Stimulated activated CD8-positive, alpha-beta memory T cell treated with anti-CD3 and anti-CD28 coated beads, Interleukin-15, amount 100 ng/mL, for 1 hour (primary cell): ENCODE data around the gene GRM5.
"Not testable (repeated sequence)": the region's sequence is repeated elsewhere in the genome, so short reads cannot be mapped to it uniquely, and the experiment has no call there.

Experiments
- DNase-seq: peaks from one replicate; pipeline ENCODE4 v3.0.0-alpha.2; 2020; ENCODE audit warnings: low read depth

Gene GRM5

GRCh38 chr11:88494848-88495247, 570.9 kb downstream of the GRM5 start:
- DNase-seq, result no peak

- no peak for DNase-seq
These were observed 574.1 kb downstream of the GRM5 start for GRCh38 chr11:88491674-88492073.

DNA sequence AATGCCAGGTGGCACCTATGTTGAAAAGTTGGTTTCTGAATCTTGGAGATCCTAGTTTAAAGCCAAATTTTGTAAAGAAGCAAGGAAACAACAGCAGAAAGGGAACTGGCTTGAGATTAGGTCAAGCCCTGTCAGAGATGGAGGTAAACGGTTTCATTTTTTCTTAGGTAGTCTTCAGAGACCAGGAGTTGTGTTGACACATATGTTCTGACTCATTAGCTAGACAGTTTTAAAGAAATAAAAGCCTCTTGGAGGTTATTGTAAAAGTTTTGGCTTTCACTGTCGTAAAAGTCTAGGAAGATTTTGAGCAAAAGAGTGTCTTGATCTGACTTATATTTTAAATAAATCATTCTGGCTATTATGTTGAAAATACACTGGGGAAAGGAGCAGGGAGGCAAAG, 576.8 kb downstream of the GRM5 start:
- no peak for DNase-seq

DNA sequence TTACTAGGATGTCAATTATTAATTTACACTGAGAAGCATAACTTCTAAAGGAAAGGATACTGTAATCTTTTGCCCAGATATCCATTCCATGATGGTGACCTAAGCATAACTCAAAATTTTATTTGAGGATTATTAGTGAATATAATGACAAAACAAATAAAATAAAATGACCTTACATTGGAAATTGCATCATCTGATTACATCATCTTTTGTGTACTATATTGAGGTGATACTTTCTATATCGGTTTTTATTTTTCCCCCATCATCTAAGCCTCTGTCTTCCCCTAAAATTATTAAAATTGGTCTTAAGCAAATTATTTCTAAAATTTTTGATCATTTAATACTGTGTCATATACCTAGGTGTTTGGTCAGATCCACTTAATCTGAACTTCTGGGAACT, 578.1 kb downstream of the GRM5 start:
- DNase-seq, result no peak

DNA sequence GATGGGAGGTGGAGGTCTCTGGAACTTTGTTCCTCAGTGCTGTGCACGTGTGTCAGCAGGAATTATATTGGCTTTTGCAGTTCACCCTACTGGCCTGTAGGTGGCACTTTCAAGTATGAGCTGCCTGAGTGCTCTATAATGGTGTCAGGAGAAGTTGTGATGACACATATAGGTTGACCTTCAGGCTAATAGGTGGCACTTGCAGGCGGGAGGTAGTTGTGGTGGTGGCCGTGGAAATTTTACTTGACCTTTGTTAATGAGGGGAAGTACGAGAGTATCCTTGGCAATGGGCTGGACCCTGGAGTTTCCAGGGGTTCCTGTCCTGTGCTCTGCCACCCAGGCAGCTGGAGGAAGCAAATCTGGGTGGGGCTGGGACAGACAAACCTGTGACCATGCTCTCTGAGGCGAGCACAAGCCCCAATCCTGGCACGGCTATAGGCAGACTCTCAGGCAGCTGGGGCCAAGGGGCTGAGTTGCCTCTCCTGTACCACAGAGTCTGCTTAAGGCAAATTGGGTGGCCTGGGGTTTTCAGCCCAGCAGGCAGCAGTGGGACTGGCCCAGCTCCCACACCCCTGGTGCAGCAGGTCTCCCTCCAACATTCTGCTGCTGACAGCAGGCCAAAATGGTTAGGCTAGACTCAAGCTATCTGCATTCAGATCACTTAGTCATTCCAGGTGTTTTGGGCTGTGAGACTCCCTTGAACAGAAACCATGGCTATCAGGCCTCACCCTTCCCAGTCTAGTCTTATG, 580.7 kb downstream of the GRM5 start:
- DNase-seq, result no peak

- DNase-seq, result no peak
These were observed 582.9 kb downstream of the GRM5 start for GRCh38 chr11:88482871-88483301.

DNA sequence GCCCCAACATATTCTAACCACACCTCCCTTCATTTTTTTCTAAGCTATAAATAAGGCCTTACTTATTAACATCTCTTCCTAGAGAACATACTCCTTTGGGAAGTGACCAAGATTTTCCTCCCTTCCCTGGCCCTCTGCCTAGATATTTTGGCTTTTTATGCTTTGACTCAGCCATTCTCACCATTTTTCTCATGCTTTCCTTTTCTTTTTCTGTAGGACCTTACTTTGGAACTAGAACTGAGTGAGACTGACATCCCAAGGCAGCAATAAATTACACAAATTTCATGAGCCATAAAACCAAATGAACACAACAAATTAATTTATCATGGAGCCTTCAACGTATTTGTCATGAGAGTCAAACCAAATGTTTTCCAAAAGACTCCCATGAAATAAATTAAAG, 585.6 kb downstream of the GRM5 start:
- DNase-seq, result no peak

DNA sequence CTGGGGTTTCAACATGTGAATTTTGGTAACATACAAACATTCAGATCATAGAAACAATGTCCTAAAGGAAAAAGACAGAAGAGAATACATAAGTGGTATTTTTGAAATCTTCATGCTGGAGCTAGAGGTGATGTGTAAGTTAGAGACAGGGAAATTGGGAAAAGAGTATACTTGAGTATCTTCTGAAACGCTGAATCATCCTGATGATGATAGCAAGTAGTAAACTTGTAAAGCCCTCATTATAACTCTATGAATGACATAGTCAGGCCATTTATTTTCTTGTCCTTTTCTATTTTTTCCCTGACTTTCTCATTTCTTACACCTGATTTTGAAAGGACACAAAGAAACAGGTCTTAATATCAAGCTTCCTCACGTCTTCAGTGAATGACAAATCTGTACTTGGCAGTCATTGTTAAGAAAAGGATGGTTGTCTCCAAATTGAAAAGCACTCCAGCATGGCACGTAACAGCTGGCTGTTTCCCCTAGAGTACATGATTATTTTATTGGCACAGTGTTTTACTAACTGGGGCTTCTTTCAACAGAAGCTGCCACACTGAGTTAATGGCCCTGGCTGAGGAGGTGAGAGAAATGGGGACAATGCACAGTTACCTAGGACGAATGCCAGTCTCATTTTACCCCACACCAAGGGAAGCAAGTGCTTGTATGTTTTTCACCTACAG, 587.5 kb downstream of the GRM5 start:
- no peak for DNase-seq

GRCh38 chr11:88475991-88476418, 589.8 kb downstream of the GRM5 start:
- DNase-seq, result no peak

GRCh38 chr11:88474655-88475054, 591.1 kb downstream of the GRM5 start:
- no peak for DNase-seq

DNA sequence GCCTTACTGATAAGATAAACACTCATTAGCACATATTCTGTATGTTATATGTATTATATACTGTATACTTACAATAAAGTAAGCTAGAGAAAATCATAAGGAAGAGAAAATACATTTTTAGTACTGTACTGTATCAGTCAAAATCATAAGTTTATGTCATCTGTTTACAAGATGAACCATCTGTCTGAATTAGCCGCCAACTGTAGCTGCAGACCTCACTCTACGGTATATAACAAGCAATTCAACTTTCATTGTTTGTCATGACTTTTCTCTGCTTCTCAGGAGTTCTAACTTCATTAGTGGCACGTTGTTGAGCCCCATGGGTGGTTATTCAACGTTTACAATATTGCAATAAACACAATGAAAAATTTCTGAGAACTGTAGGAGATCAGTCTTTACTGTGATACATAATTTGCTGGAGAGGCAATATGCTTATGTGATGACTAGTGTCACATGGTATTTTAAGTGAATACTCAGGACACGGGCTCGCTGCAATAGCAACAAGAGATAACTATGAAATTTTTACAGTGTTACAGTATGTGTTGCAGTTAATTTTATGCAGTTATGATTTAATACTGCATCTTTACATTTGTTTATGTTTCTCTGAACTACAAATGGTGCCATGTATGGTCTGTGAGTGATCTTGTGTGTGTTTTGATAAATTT, 596.1 kb downstream of the GRM5 start:
- DNase-seq, result no peak

GRCh38 chr11:88464528-88464927, 601.3 kb downstream of the GRM5 start:
- no peak for DNase-seq

- DNase-seq, result not testable (repeated sequence)
These were observed 602.5 kb downstream of the GRM5 start for GRCh38 chr11:88463301-88463700.

DNA sequence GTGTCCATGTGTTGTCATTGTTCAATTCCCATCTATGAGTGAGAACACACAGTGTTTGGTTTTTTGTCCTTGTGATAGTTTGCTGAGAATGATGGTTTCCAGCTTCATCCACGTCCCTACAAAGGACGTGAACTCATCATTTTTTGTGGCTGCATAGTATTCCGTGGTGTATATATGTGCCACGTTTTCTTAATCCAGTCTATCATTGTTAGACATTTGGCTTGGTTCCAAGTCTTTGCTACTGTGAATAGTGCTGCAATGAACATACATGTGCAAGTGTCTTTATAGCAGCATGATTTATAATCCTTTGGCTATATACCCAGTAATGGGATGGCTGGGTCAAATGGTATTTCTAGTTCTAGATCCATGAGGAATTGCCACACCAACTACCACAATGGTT, 607.7 kb downstream of the GRM5 start:
- DNase-seq, result not testable (repeated sequence)

DNA sequence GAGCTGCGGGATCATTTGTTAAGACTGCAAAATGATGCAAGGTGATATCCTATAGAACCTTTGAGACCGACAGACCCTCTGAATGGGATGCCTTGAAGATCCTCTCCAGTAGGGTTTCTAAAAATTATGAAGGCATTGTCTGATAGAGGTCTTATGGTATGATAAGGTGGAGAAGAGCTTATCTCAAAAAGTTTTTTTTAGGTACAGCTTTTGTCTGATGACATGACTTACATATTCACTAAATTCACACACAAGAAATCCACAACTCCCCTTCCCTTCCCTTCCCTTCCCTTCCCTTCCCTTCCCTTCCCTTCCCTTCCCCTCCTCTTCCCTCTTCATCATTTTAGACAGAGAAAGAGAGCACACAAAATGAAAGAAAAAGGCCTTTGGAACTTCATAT, 609.8 kb downstream of the GRM5 start:
- no peak for DNase-seq

GRCh38 chr11:88454881-88455280, 610.9 kb downstream of the GRM5 start:
- no peak for DNase-seq
